Loucy (cell line): Measurements from ENCODE around the gene CAMTA2.

Source experiments
- H2AFZ ChIP-seq: fragments of 200-600 bp; sonication (generic); 2 replicates; pipeline ENCODE4 v1.6.0; 2016; ENCODE audit warnings: antibody characterized with exemption, mild to moderate bottlenecking, low read length, moderate library complexity
- H3F3A ChIP-seq: fragments of 200-600 bp; 2 replicates; pipeline ENCODE4 v1.6.0; 2016; ENCODE audit warnings: antibody characterized with exemption, low read depth, mild to moderate bottlenecking
- H3K27me3 ChIP-seq: fragments of 200-600 bp; sonication (generic); 2 replicates; pipeline ENCODE4 v1.6.1; 2014; ENCODE audit warnings: low read length, mild to moderate bottlenecking; ENCODE audit not compliant: insufficient read depth, poor library complexity, severe bottlenecking
- H3K36me3 ChIP-seq: fragments of 200-600 bp; sonication (generic); 2 replicates; pipeline ENCODE4 v1.6.1; 2016; ENCODE audit warnings: low read length; ENCODE audit not compliant: insufficient read depth
- H3K4me1 ChIP-seq: fragments of 200-600 bp; sonication (generic); 2 replicates; pipeline ENCODE4 v1.5.1; 2014; ENCODE audit warnings: low read length, mild to moderate bottlenecking; ENCODE audit not compliant: insufficient read depth, poor library complexity, severe bottlenecking
- H3K4me2 ChIP-seq: fragments of 200-600 bp; sonication (generic); 2 replicates; pipeline ENCODE4 v1.6.0; 2014; ENCODE audit warnings: antibody characterized with exemption, low read length, low read depth, mild to moderate bottlenecking; ENCODE audit not compliant: poor library complexity, severe bottlenecking
- H3K4me3 ChIP-seq: fragments of 200-600 bp; sonication (generic); 2 replicates; pipeline ENCODE4 v1.5.1; 2014; ENCODE audit warnings: low read length, mild to moderate bottlenecking, mixed read lengths; ENCODE audit not compliant: poor library complexity, severe bottlenecking
- H3K79me2 ChIP-seq: fragments of 200-600 bp; sonication (generic); 2 replicates; pipeline ENCODE4 v1.6.1; 2014; ENCODE audit warnings: low read length; ENCODE audit not compliant: insufficient read depth
- H3K9ac ChIP-seq: fragments of 200-600 bp; sonication (generic); 2 replicates; pipeline ENCODE4 v1.6.0; 2014; ENCODE audit warnings: mild to moderate bottlenecking, low read depth, low read length, moderate library complexity; ENCODE audit not compliant: poor library complexity, severe bottlenecking
- H3K9me2 ChIP-seq: fragments of 200-600 bp; sonication (generic); replicated peaks from 2 replicates; pipeline ENCODE4 v1.6.1; 2016; ENCODE audit warnings: low read depth, low read length, mixed read lengths
- H3K9me3 ChIP-seq: fragments of 200-600 bp; sonication (generic); 2 replicates; pipeline ENCODE4 v1.6.1; 2014; ENCODE audit warnings: mild to moderate bottlenecking, antibody characterized with exemption, low read length, low read depth; ENCODE audit not compliant: insufficient read depth
- H4K20me1 ChIP-seq: fragments of 200-600 bp; sonication (generic); 2 replicates; pipeline ENCODE4 v1.6.0; 2014; ENCODE audit warnings: antibody characterized with exemption, low read length, mild to moderate bottlenecking; ENCODE audit not compliant: insufficient read depth, poor library complexity, severe bottlenecking
- EZH2phosphoT487 ChIP-seq: fragments of 200-600 bp; IDR thresholded peaks from 2 replicates; pipeline ENCODE4 v1.6.1; 2018; ENCODE audit warnings: antibody characterized with exemption, mild to moderate bottlenecking, moderate library complexity, borderline replicate concordance
- TF ChIP-seq, protein P1 (sequence below): fragments of 200-600 bp; sonication (generic); conservative IDR thresholded peaks from 2 replicates; pipeline ENCODE4 v1.5.1; 2014; ENCODE audit warnings: mild to moderate bottlenecking, antibody characterized with exemption, low read length

CAMTA2 gene

DNA sequence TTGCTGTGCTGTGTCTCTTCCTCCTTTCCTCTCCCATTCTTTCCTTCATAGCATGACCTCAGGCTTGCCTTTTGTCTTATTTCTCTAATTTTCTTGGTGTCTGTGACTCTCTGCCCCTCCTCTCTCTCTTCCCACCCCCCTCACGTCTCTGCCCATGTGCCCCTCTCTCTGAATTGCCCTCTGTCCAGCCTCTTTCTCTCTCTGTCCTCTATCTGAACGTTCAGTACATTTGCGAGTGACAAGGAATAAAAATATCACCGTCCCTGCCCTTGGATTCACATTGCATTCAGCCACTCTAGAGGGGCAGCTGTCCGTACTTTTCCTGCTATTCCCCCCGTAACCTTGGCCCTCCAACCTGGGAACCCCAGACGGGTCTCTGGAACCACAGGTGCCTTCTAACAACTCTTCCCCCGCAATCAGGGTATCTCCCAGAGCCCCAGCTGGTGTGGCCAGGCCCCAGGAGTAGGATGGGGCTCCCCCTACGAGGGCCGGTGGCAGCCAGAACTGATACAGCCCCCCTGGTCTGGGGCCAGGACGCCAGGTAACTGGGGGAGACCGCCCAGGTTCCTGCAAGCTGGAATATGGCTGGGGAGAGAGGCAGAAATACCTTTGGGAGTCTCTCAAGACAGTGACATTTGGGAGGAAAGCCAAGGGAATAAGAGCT is 12.1 kb upstream of the CAMTA2 start:
- H3K4me1 ChIP-seq: peaks cover 14% of the 10 kb centered on the region
- no peak overlapping the region for H2AFZ ChIP-seq
- H3K4me3 ChIP-seq: peak overlapping the region; percentile 88
- peak overlapping the region; percentile 83 for H3K4me2 ChIP-seq
- no peaks in the 10 kb centered on the region for H3K9me3 ChIP-seq
- H3K9ac ChIP-seq: peak overlapping the region; percentile 69
- no peaks in the 10 kb centered on the region for H3K9me2 ChIP-seq
- H3K36me3 ChIP-seq: peaks cover 13% of the 10 kb centered on the region; the same call in 1 of the 2 replicates
- H3F3A ChIP-seq: no peaks in the 10 kb centered on the region
- no peaks in the 10 kb centered on the region for H3K27me3 ChIP-seq
- TF ChIP-seq, protein P1, sequence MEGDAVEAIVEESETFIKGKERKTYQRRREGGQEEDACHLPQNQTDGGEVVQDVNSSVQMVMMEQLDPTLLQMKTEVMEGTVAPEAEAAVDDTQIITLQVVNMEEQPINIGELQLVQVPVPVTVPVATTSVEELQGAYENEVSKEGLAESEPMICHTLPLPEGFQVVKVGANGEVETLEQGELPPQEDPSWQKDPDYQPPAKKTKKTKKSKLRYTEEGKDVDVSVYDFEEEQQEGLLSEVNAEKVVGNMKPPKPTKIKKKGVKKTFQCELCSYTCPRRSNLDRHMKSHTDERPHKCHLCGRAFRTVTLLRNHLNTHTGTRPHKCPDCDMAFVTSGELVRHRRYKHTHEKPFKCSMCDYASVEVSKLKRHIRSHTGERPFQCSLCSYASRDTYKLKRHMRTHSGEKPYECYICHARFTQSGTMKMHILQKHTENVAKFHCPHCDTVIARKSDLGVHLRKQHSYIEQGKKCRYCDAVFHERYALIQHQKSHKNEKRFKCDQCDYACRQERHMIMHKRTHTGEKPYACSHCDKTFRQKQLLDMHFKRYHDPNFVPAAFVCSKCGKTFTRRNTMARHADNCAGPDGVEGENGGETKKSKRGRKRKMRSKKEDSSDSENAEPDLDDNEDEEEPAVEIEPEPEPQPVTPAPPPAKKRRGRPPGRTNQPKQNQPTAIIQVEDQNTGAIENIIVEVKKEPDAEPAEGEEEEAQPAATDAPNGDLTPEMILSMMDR: no peak
- no peak for TF ChIP-seq EZH2phosphoT487
- H4K20me1 ChIP-seq: no peaks in the 10 kb centered on the region
- H3K79me2 ChIP-seq: peaks cover 22% of the 10 kb centered on the region; the same call in 1 of the 2 replicates

DNA sequence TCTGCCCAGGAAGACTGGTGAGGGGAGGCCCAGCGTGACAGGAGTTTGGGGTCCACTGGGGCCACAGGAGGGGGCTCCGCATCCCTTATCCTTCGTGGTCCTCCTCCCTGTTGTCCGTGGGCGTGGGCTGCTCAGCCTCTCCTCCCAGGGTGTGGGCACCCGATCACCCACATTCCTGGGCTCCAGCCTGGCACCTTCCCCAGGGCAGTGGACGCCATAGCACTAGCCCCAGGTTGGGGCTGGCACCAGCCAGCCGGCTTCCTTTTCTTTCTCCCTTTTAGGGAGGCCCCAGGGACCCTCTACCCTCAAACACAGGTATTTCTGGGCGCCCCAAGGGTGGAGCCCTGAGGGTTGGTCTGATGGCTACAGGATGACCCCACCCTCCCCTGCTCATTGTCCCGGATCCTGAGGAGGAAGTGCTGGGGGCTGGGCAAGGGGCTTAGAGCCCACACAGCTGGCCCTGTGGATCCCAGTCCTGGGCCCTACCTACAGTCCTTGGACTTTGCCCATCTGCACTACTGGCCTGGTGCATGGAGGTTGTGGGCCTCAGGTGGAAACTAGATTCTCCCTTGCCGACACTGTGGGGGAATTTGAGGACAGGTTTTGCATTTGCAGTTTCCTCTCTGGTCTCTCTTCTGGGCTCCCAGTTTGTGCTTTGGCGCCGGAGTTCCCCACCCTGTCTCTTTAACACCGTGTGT is 11.4 kb upstream of the CAMTA2 start:
- Histone ChIP-seq H2AFZ (no peak overlapping the region), H3K4me2 (peak overlapping the region; percentile 83), H3K9ac (peak overlapping the region; percentile 69), H3K27me3 (no peaks in the 10 kb centered on the region), H3K9me2 (no peaks in the 10 kb centered on the region), H3K9me3 (no peaks in the 10 kb centered on the region), H3K79me2 (peaks cover 22% of the 10 kb centered on the region; the same call in 1 of the 2 replicates), H3K36me3 (peaks cover 7% of the 10 kb centered on the region; the same call in 1 of the 2 replicates), H3K4me1 (peaks cover 14% of the 10 kb centered on the region), H3K4me3 (peak overlapping the region; percentile 88), H3F3A (no peaks in the 10 kb centered on the region), H4K20me1 (no peaks in the 10 kb centered on the region)
- TF ChIP-seq EZH2phosphoT487: no peak
- TF ChIP-seq, protein P1: no peak

DNA sequence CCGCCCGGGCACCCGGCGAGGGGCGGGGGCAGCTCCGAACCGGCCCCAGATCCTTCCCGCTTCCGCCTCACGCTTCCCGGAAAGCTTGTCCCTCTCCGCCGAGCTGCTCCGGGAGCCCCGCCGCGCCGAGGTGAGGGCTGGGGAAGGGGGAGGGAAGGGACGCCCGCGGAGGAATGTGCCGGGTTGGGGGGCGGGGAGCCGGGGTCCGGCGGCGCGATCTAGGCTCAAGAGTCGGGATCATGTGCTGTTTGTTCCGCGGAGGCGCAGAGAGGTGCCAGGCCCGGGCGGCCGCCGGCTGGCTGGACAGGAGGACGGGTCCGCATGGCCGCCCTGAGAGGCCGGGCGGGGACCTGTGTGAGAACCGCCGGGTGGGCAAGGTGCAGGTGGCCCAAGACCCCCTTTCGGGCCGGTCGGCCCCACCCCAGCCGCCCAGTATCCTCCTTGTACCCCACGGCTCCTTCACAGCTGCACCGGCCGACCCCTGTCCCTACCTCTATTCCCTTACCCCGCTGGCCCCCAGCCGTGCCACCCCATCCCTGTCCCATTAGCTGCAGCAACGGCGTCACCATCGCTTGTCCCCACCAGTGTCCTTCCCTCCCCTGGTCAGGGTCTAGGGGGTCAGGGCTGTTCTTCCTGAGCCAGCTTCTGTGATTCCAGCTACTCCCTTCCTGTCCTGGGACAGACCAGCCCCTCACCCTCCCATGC is 10.7 kb upstream of the CAMTA2 start:
- Histone ChIP-seq H3K4me3 (peak overlapping the region; percentile 88), H3K79me2 (peaks cover 22% of the 10 kb centered on the region; the same call in 1 of the 2 replicates), H3F3A (no peaks in the 10 kb centered on the region), H2AFZ (peak overlapping the region; percentile 93), H3K9me3 (no peaks in the 10 kb centered on the region), H3K36me3 (0 out of 2 replicates have a peak, but pooled peaks cover 7% of the 10 kb centered on the region), H3K4me1 (peaks cover 14% of the 10 kb centered on the region), H3K4me2 (peak overlapping the region; percentile 83), H4K20me1 (no peaks in the 10 kb centered on the region), H3K9ac (peak overlapping the region; percentile 69), H3K9me2 (no peaks in the 10 kb centered on the region), H3K27me3 (no peaks in the 10 kb centered on the region)
- no peak for TF ChIP-seq EZH2phosphoT487
- TF ChIP-seq, protein P1: no peak
